Lower lobe of right lung (tissue), 2 donors: ENCODE results near the gene TEAD2. TPM values are rescaled to one million over a fixed set of nuclear protein-coding genes. Genes with fewer than 3 reads are reported as not detected.

ENCODE experiments used
- ATAC-seq, 2 donors: fragments of 200-7000 bp; cut with Tn5 transposase; one replicate each; pipeline ENCODE4 v1.9.1; 2020 to 2022; ENCODE audit warnings: mild to moderate bottlenecking in 2 of 2, moderate library complexity in 2 of 2
- DNase-seq: peaks from one replicate; pipeline ENCODE4 v3.0.0-alpha.2; 2020
- H3K27ac ChIP-seq: fragments of 200-600 bp; one replicate; pipeline ENCODE4 v1.8.0; 2022
- H3K27me3 ChIP-seq: fragments of 200-600 bp; one replicate; pipeline ENCODE4 v1.8.0; 2022; ENCODE audit warnings: low read depth
- H3K36me3 ChIP-seq: fragments of 200-600 bp; one replicate; pipeline ENCODE4 v1.8.0; 2022; ENCODE audit warnings: mild to moderate bottlenecking
- H3K4me1 ChIP-seq: fragments of 200-600 bp; one replicate; pipeline ENCODE4 v1.8.0; 2022
- H3K4me3 ChIP-seq: fragments of 200-600 bp; one replicate; pipeline ENCODE4 v1.8.0; 2022; ENCODE audit warnings: mild to moderate bottlenecking
- H3K9me3 ChIP-seq: fragments of 200-600 bp; one replicate; pipeline ENCODE4 v1.8.0; 2022
- intact Hi-C: fragments of 100-400 bp; cut with DNase I; formaldehyde crosslinking; loops from one replicate; pipeline ENCODE4 v1.11.0; 2022
- total RNA-seq: library from RNA; stranded (reverse); fragmentation: NEBNext Ultra II Directional; extraction: Animal tissue kit (Norgen Biotek cat#: 25700); gene quantifications from one replicate; pipeline ENCODE4 v1.2.1, GENCODE V29; 2021
- TF ChIP-seq, protein P1 (sequence below): fragments of 200-600 bp; IDR thresholded peaks from one replicate; pipeline ENCODE4 v1.8.0; 2022; ENCODE audit warnings: antibody characterized with exemption, mild to moderate bottlenecking
- donor health status: DM: no; HTN: yes; CAD: no; lungs with severe emphysema.

The TEAD2 gene
- total RNA-seq, 1 donor from 2014 or later = 36.2 TPM

DNA sequence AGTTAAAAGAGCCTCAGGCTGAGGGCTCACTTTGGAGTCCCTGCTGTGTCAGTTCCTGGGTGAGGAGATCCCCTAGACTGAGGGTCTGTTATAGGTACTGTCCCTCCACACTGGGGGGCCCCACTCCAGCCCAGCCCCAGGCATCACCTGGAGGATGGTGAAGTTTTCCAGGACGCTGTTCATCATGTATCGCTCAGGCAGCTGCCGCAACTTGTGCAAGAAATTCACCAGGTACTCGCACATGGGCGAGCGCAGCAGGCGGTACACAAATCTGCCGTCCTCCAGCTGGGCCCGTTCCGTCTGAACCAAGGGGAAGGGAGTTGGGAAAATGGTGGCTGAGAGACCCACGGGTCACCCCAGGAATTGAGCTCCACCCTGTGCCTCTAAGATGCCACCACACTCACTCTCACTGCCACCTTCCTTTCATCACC, 19.9 kb downstream of the TEAD2 start:
- intact Hi-C loops = no loop called here
- Histone ChIP-seq H3K9me3 (no peaks in the 10 kb centered on the region), H3K4me3 (no peak overlapping the region), H3K27me3 (no peaks in the 10 kb centered on the region), H3K36me3 (peaks cover 65% of the 10 kb centered on the region), H3K4me1 (peaks cover 30% of the 10 kb centered on the region), H3K27ac (no peak overlapping the region)
- ATAC-seq (no peak), DNase-seq (peak; percentile 38)
- TF ChIP-seq, protein P1, sequence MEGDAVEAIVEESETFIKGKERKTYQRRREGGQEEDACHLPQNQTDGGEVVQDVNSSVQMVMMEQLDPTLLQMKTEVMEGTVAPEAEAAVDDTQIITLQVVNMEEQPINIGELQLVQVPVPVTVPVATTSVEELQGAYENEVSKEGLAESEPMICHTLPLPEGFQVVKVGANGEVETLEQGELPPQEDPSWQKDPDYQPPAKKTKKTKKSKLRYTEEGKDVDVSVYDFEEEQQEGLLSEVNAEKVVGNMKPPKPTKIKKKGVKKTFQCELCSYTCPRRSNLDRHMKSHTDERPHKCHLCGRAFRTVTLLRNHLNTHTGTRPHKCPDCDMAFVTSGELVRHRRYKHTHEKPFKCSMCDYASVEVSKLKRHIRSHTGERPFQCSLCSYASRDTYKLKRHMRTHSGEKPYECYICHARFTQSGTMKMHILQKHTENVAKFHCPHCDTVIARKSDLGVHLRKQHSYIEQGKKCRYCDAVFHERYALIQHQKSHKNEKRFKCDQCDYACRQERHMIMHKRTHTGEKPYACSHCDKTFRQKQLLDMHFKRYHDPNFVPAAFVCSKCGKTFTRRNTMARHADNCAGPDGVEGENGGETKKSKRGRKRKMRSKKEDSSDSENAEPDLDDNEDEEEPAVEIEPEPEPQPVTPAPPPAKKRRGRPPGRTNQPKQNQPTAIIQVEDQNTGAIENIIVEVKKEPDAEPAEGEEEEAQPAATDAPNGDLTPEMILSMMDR = no peak

DNA sequence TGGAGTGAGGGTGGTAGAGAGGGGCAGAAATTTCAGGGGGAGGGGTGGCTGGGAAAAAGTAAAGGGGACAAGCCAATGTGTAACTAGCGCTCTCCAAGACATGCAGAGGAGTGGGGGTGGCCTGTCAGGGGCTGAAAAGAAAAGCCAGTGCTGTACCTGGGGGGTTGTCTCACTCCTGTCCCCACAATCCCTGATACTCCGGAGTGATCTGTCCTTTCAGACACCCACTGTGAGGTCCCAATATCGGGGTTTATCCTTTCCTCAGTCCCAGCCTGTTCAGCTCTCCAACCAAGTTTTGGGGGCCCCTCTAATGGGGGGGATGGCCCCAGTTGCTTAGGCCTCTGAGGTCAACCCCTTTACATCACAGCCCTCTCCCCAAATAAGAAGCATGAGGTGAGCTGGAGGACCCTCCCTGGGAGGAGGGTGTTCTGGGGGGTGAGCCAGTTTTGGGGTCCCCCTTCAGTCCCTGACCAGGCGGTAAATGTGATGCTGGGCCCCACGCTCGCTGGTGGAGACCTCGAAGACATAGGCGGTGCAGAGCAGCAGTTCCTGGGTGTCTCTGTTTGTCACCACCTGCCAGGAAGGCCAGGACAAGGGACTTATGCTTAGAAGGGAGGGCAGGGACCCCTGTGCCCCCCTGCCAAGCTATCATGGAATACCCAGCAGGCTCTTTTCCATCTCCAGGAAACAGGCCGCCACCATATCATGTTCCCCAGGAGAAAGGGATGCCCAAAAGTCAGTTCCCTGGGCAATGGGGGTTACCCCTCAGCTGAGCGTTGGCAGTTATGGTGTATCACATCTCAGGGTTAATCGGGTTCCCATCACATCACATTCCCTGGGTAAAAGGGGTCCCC, 21.1 kb downstream of the TEAD2 start:
- peak overlapping the region; percentile 87 for H3K27ac ChIP-seq
- intact Hi-C loops = no loop called here
- peaks cover 52% of the 10 kb centered on the region for H3K36me3 ChIP-seq
- no peak for ATAC-seq
- no peaks in the 10 kb centered on the region for H3K9me3 ChIP-seq
- DNase-seq = peak; percentile 26
- TF ChIP-seq, protein P1 = no peak
- peaks cover 30% of the 10 kb centered on the region for H3K4me1 ChIP-seq
- H3K27me3 ChIP-seq = no peaks in the 10 kb centered on the region
- H3K4me3 ChIP-seq = no peak overlapping the region

- intact Hi-C loops = no loop called here
- TF ChIP-seq, protein P1 = no peak
- peaks cover 44% of the 10 kb centered on the region for H3K36me3 ChIP-seq
- peak overlapping the region; percentile 60 for H3K4me3 ChIP-seq
- peak overlapping the region; percentile 87 for H3K27ac ChIP-seq
- no peaks in the 10 kb centered on the region for H3K27me3 ChIP-seq
- no peaks in the 10 kb centered on the region for H3K9me3 ChIP-seq
- peaks cover 30% of the 10 kb centered on the region for H3K4me1 ChIP-seq
- ATAC-seq = peak; percentile 76 to 78
- peak; percentile 75 for DNase-seq
Measured at GRCh38 chr19:49340069-49340864, 21.9 kb downstream of the TEAD2 start.

- intact Hi-C loops = no loop called here
- peaks cover 36% of the 10 kb centered on the region for H3K36me3 ChIP-seq
Measured at GRCh38 chr19:49339301-49340068, 22.7 kb downstream of the TEAD2 start.

More at GRCh38 chr19:49339301-49340068, 22.7 kb downstream of the TEAD2 start:
- H3K27me3 ChIP-seq = no peaks in the 10 kb centered on the region
- H3K27ac ChIP-seq = peak overlapping the region; percentile 87
- no peaks in the 10 kb centered on the region for H3K9me3 ChIP-seq
- peak overlapping the region; percentile 60 for H3K4me3 ChIP-seq
- ATAC-seq (peak; percentile 94 to 95), DNase-seq (peak; percentile 89)
- TF ChIP-seq, protein P1 = no peak
- H3K4me1 ChIP-seq = peaks cover 36% of the 10 kb centered on the region
